ENCODE measurements around the gene TMED1. TPM values are rescaled to one million over a fixed set of nuclear protein-coding genes. Genes with fewer than 3 reads are reported as not detected.
A peak's percentile ranks its signal among the peaks of the same experiment; 100 is the strongest.

TMED1 gene
- total and polyA plus RNA-seq, 2 of the 13 experiments (the other 11 are each of a cell fraction or from before 2014, with no cell fraction given), result 48.3 to 51.8 TPM

DNA sequence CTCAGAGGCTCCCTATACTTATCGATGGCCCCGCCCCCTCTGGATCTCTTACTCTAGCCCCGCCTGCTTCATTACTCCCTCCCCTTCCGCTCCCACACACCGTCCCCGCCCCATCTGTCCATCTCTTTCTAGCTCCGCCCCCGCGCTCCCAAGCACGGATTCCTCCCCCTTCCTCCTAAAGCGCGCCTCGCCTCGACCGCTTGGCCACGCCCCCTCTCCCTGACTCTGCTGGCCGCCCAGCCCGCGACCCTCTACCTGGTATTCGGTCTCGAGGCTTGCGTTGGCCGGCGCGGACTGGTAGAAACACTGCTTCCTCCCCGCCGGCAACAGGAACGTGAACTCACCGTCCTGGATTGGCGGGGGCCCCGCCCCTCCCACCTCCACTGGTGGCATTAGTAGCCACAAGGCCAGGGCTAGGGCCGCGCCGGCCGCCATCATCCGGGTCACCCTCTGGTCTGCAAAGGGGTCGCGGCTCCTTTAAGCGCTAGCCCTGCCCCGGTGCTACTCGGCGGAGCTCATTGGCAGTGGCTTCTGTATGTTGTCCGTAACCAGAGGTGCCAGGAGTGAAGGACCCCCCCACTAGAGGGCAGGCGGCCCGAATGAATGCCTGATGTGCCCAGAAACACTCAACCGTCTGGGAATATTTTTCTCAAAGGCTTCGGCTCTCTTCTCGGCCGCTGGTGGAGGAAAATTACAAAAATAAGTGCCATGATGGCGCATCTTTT is at the start of gene TMED1 (continued):
- TF ChIP-seq HNF1A (IDR thresholded peaks at IDR 0.05; ENCODE audit: low read depth) (no peak), HNF1A (CRISPR knock-in tag; IDR thresholded peaks at IDR 0.05; ENCODE audit: borderline replicate concordance) (peak; percentile 56), CREBL2 (CRISPR knock-in tag; IDR thresholded peaks at IDR 0.05; ENCODE audit: borderline replicate concordance) (0 out of 2 replicates have a peak, but pooled peaks have one; percentile 38), RFX1 (IDR thresholded peaks at IDR 0.05) (no peak; the same call in 1 of the 2 replicates), ZBTB33 (CRISPR knock-in tag; IDR thresholded peaks at IDR 0.05) (no peak), ZNF687 (CRISPR knock-in tag; IDR thresholded peaks at IDR 0.05) (no peak), ZNF235 (CRISPR knock-in tag; IDR thresholded peaks at IDR 0.05; ENCODE audit: borderline replicate concordance) (no peak; the same call in 1 of the 2 replicates), HHEX (CRISPR knock-in tag; IDR thresholded peaks at IDR 0.05) (no peak), ZC3H4 (CRISPR knock-in tag; IDR thresholded peaks at IDR 0.05; ENCODE audit: borderline replicate concordance) (no peak)
- TF ChIP-seq, protein P1, sequence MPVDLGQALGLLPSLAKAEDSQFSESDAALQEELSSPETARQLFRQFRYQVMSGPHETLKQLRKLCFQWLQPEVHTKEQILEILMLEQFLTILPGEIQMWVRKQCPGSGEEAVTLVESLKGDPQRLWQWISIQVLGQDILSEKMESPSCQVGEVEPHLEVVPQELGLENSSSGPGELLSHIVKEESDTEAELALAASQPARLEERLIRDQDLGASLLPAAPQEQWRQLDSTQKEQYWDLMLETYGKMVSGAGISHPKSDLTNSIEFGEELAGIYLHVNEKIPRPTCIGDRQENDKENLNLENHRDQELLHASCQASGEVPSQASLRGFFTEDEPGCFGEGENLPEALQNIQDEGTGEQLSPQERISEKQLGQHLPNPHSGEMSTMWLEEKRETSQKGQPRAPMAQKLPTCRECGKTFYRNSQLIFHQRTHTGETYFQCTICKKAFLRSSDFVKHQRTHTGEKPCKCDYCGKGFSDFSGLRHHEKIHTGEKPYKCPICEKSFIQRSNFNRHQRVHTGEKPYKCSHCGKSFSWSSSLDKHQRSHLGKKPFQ (CRISPR knock-in tag; IDR thresholded peaks at IDR 0.05; ENCODE audit: insufficient replicate concordance), result no peak
- TF ChIP-seq, protein P2, sequence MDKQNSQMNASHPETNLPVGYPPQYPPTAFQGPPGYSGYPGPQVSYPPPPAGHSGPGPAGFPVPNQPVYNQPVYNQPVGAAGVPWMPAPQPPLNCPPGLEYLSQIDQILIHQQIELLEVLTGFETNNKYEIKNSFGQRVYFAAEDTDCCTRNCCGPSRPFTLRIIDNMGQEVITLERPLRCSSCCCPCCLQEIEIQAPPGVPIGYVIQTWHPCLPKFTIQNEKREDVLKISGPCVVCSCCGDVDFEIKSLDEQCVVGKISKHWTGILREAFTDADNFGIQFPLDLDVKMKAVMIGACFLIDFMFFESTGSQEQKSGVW (CRISPR knock-in tag; IDR thresholded peaks at IDR 0.05; ENCODE audit: borderline replicate concordance), result no peak
- TF ChIP-seq, protein P3, sequence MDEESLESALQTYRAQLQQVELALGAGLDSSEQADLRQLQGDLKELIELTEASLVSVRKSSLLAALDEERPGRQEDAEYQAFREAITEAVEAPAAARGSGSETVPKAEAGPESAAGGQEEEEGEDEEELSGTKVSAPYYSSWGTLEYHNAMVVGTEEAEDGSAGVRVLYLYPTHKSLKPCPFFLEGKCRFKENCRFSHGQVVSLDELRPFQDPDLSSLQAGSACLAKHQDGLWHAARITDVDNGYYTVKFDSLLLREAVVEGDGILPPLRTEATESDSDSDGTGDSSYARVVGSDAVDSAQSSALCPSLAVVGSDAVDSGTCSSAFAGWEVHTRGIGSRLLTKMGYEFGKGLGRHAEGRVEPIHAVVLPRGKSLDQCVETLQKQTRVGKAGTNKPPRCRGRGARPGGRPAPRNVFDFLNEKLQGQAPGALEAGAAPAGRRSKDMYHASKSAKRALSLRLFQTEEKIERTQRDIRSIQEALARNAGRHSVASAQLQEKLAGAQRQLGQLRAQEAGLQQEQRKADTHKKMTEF (CRISPR knock-in tag; IDR thresholded peaks at IDR 0.05), result peak; percentile 69; the same call in 1 of the 2 replicates
